ENCODE measurements around the gene RBPJL. TPM values are rescaled to one million over a fixed set of nuclear protein-coding genes. Genes with fewer than 3 reads are reported as not detected.

RBPJL gene
- total RNA-seq, 4 donors from 2014 or later: not detected

DNA sequence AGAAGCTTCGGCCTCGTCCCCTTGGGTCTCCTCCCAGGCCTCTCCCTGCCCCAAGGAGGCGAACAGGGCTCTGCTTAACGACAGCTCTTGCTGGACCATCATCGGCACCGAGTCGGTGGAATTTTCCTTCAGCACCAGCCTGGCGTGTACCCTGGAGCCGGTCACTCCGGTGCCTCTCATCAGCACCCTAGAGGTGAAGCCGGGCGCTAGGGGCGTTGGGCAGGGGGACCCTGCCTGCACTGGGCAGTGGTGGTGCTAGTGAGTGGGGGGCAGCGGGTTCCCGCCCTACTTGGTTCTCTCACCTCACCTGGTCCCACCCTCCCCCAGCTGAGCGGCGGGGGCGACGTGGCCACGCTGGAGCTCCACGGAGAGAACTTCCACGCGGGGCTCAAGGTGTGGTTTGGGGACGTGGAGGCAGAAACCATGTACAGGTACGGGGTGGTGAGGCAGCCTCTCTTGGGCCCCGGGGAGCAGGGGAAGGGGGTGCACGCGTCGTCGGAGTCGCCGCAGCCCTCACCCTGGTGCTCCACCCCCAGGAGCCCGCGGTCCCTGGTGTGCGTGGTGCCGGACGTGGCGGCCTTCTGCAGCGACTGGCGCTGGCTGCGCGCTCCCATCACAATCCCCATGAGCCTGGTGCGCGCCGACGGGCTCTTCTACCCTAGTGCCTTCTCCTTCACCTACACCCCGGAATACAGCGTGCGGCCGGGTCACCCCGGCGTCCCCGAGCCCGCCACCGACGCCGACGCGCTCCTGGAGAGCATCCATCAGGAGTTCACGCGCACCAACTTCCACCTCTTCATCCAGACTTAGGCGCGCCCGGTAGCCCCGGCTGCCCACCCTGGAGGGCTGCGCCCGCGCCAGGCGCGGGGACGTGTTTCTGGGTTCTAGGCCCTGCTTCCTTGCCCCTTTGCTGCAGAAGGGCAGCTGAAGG is 9.8 kb downstream of the RBPJL start:
- 30% methylated on average over 4 of the region's 71 CpGs; no CpG with 5 or more reads in 1 of the 2 donors for WGBS, 2 donors (ENCODE audit: low coverage in 1 of 2)
- no peaks in the 10 kb centered on the region for H3K9me3 ChIP-seq
- H3K27me3 ChIP-seq: peaks cover 65% of the 10 kb centered on the region
- H3K27ac ChIP-seq: no peak overlapping the region
- ATAC-seq: no peak
- no peak overlapping the region for H3K4me3 ChIP-seq
- peaks cover 0 to 16% (median 0%) of the 10 kb centered on the region in 3 donors for H3K4me1 ChIP-seq
- H3K36me3 ChIP-seq: no peaks in the 10 kb centered on the region
- TF ChIP-seq EP300 (IDR thresholded peaks at IDR 0.05): no peak
- TF ChIP-seq, protein P1, sequence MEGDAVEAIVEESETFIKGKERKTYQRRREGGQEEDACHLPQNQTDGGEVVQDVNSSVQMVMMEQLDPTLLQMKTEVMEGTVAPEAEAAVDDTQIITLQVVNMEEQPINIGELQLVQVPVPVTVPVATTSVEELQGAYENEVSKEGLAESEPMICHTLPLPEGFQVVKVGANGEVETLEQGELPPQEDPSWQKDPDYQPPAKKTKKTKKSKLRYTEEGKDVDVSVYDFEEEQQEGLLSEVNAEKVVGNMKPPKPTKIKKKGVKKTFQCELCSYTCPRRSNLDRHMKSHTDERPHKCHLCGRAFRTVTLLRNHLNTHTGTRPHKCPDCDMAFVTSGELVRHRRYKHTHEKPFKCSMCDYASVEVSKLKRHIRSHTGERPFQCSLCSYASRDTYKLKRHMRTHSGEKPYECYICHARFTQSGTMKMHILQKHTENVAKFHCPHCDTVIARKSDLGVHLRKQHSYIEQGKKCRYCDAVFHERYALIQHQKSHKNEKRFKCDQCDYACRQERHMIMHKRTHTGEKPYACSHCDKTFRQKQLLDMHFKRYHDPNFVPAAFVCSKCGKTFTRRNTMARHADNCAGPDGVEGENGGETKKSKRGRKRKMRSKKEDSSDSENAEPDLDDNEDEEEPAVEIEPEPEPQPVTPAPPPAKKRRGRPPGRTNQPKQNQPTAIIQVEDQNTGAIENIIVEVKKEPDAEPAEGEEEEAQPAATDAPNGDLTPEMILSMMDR (IDR thresholded peaks at IDR 0.05): no peak
- TF ChIP-seq POLR2AphosphoS5 (IDR thresholded peaks at IDR 0.05): no peak
- TF ChIP-seq POLR2A (IDR thresholded peaks at IDR 0.05): no peak

DNA sequence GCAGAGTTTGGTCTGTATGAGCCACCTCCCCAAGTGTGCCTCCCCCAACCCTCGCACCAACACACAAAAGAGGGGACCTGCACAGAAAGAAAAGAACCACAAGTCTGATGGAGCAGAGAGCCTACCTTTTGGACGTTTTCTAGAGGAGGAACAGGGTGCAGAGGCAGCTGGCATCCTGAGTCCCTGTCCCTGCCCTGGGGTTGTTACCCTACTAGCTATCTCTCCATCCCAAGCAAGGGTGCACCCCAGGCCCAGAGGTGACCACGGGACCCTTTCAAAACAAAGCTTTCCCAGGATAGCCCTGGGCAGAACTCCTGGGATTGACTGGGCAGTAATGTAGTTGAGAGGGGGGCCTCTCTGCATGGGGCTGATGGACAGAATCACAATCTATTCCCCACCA is 11.2 kb downstream of the RBPJL start:
- Histone ChIP-seq H3K9me3 (no peaks in the 10 kb centered on the region), H3K4me1 (peaks cover 0 to 12% (median 0%) of the 10 kb centered on the region in 3 donors), H3K27ac (no peak overlapping the region), H3K27me3 (peaks cover 53% of the 10 kb centered on the region), H3K36me3 (no peaks in the 10 kb centered on the region), H3K4me3 (no peak overlapping the region)
- TF ChIP-seq, protein P1 (IDR thresholded peaks at IDR 0.05): no peak
- no peak for TF ChIP-seq POLR2A (IDR thresholded peaks at IDR 0.05)
- no peak for TF ChIP-seq POLR2AphosphoS5 (IDR thresholded peaks at IDR 0.05)
- no peak for TF ChIP-seq EP300 (IDR thresholded peaks at IDR 0.05)
- no peak for ATAC-seq
- WGBS, 2 donors (ENCODE audit: low coverage in 1 of 2): 60% methylated on average over 2 of the region's 3 CpGs; no CpG with 5 or more reads in 1 of the 2 donors

DNA sequence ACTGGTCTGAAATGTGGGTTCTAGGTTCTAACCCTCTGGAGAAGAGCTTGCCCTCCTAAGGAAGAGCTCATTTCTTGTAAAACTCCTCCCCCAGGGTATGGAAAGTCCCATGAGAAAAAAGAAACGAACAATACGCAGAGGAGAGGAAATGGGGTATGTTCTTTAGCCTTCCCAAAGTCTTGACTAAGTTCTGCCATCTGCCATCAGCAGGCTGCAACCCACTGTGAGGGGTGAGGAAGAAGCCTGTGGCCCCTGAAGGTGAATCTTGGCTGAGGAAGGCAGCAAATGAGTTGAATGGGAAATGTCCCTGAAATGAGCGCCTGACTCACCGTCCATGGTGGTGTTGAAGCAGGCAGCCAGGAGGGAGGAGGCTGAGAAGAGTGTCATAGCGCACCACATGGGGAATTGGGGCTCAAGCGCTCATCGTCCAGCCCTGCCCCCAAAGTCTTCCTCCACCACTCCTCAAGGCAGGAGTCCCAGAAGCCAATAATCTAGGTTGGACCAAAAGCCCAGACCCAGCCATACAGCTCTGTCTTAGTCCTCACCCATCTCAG is 11.8 kb downstream of the RBPJL start:
- Histone ChIP-seq H3K4me1 (peaks cover 0 to 12% (median 0%) of the 10 kb centered on the region in 3 donors), H3K27ac (no peak overlapping the region), H3K27me3 (peaks cover 46% of the 10 kb centered on the region), H3K4me3 (no peak overlapping the region), H3K36me3 (no peaks in the 10 kb centered on the region), H3K9me3 (no peaks in the 10 kb centered on the region)
- no peak for ATAC-seq
- TF ChIP-seq POLR2AphosphoS5 (IDR thresholded peaks at IDR 0.05) (no peak), POLR2A (IDR thresholded peaks at IDR 0.05) (no peak), EP300 (IDR thresholded peaks at IDR 0.05) (no peak)
- TF ChIP-seq, protein P1 (IDR thresholded peaks at IDR 0.05): no peak
- 73 to 100% methylated on average over 2 to 7 of the region's 7 CpGs for WGBS, 2 donors (ENCODE audit: low coverage in 1 of 2)

DNA sequence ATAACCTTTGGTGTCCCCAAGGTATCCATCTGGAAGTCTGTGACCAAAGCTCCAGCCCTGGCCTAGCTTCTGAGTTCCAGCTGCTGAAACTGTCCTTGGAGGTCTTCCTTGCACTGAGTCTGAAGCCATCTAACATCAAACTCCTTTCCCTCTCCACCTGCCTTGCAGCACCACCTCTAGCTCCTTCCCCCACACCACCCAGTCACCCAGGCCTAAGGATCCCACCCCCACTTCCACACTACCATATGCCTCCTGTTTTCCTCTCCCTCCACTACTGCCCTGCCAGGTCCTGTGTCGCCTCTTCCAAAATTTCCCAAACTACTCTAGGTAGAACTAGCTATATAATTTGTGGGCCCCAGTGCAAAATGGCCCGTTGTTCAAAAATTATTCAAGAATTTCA is 12.3 kb downstream of the RBPJL start:
- 100% methylated on average over 2 of the region's 2 CpGs; no CpG with 5 or more reads in 1 of the 2 donors for WGBS, 2 donors (ENCODE audit: low coverage in 1 of 2)
- no peak for ATAC-seq
- Histone ChIP-seq H3K27ac (no peak overlapping the region), H3K27me3 (peaks cover 42% of the 10 kb centered on the region), H3K4me3 (no peak overlapping the region), H3K36me3 (no peaks in the 10 kb centered on the region), H3K4me1 (peaks cover 0 to 12% (median 0%) of the 10 kb centered on the region in 3 donors), H3K9me3 (no peaks in the 10 kb centered on the region)
- no peak for TF ChIP-seq POLR2A (IDR thresholded peaks at IDR 0.05)
- no peak for TF ChIP-seq POLR2AphosphoS5 (IDR thresholded peaks at IDR 0.05)
- TF ChIP-seq, protein P1 (IDR thresholded peaks at IDR 0.05): no peak
- TF ChIP-seq EP300 (IDR thresholded peaks at IDR 0.05): no peak

All from gastroesophageal sphincter (tissue), 4 donors.